ENCODE measurements around the gene VPS51. TPM values are rescaled to one million over a fixed set of nuclear protein-coding genes. Genes with fewer than 3 reads are reported as not detected.

VPS51 gene
- polyA plus RNA-seq, 3 donors: 37.2 to 77.3 (median 39.4) TPM

GRCh38 chr11:65115361-65116082 is 19.5 kb downstream of the VPS51 start:
- TF ChIP-seq CTCF (IDR thresholded peaks at IDR 0.05): no peak
- peaks cover 36 to 53% of the 10 kb centered on the region in 2 donors for H3K4me1 ChIP-seq (ENCODE audit: control insufficient read depth in 1 of 2, insufficient read depth in 2 of 2, low read length in 2 of 2)
- H3K27ac ChIP-seq (ENCODE audit: low read depth in 1 of 2, low read length in 2 of 2): no peak overlapping the region
- Mint-ChIP-seq H3K27ac (peak overlapping the region in 2 of 7 donors; percentile 3 to 10), H3K9me3 (peaks cover 0 to 6% (median 0%) of the 10 kb centered on the region in 7 donors), H3K36me3 (peaks cover 34 to 38% of the 10 kb centered on the region in 2 donors), H3K4me3 (no peak overlapping the region), H3K4me1 (peaks cover 48% of the 10 kb centered on the region), H3K27me3 (ENCODE audit: low read depth in 3 of 3) (peaks cover 13 to 22% (median 15%) of the 10 kb centered on the region in 3 donors)
- H3K9me3 ChIP-seq (replicated peaks in 1 of 2; ENCODE audit: control insufficient read depth in 1 of 2, insufficient read depth in 1 of 2, low read length in 2 of 2): no peaks in the 10 kb centered on the region
- peaks cover 0 to 15% of the 10 kb centered on the region in 2 donors for H3K27me3 ChIP-seq (ENCODE audit: control insufficient read depth in 2 of 2, insufficient read depth in 2 of 2, low read length in 2 of 2)
- peaks cover 22 to 26% of the 10 kb centered on the region in 2 donors for H3K36me3 ChIP-seq (replicated peaks in 1 of 2; ENCODE audit: control insufficient read depth in 1 of 2, insufficient read depth in 2 of 2, low read length in 2 of 2)
- no peak overlapping the region for H2AFZ ChIP-seq (ENCODE audit: insufficient read depth, low read depth, low read length, poor library complexity, severe bottlenecking)
- intact Hi-C loops (cut with micrococcal nuclease): loop anchor here in 1 of 2 donors (2.0 kb wide), 1 partner anchor 19 kb away; the partner anchor contains the start of gene SYVN1
- H4K20me1 ChIP-seq (ENCODE audit: insufficient read depth, low read length): peaks cover 35% of the 10 kb centered on the region
- H3K9ac ChIP-seq (ENCODE audit: insufficient read depth, low read length, poor library complexity, severe bottlenecking): no peak overlapping the region
- 92% methylated on average over 10 of the region's 21 CpGs for WGBS (ENCODE audit: insufficient coverage)
- no peak overlapping the region for H3K4me2 ChIP-seq (replicated peaks; ENCODE audit: extremely low read depth, low read length, poor library complexity, severe bottlenecking)
- no peak for DNase-seq
- no peak overlapping the region for H3K4me3 ChIP-seq (replicated peaks in 1 of 3; ENCODE audit: low read depth in 2 of 3, low read length in 3 of 3)
- H3K79me2 ChIP-seq (ENCODE audit: insufficient read depth, low read length): peaks cover 26% of the 10 kb centered on the region

GRCh38 chr11:65116370-65117205 is 20.6 kb downstream of the VPS51 start:
- no peak for TF ChIP-seq CTCF (IDR thresholded peaks at IDR 0.05)
- Histone ChIP-seq H3K4me2 (replicated peaks; ENCODE audit: extremely low read depth, low read length, poor library complexity, severe bottlenecking) (peak overlapping the region; percentile 93), H3K36me3 (replicated peaks in 1 of 2; ENCODE audit: control insufficient read depth in 1 of 2, insufficient read depth in 2 of 2, low read length in 2 of 2) (peaks cover 29 to 33% of the 10 kb centered on the region in 2 donors), H3K9ac (ENCODE audit: insufficient read depth, low read length, poor library complexity, severe bottlenecking) (peak overlapping the region; percentile 89), H4K20me1 (ENCODE audit: insufficient read depth, low read length) (peaks cover 25% of the 10 kb centered on the region), H3K79me2 (ENCODE audit: insufficient read depth, low read length) (peaks cover 37% of the 10 kb centered on the region), H2AFZ (ENCODE audit: insufficient read depth, low read depth, low read length, poor library complexity, severe bottlenecking) (peak overlapping the region; percentile 87), H3K4me1 (ENCODE audit: control insufficient read depth in 1 of 2, insufficient read depth in 2 of 2, low read length in 2 of 2) (peaks cover 35 to 53% of the 10 kb centered on the region in 2 donors), H3K27ac (ENCODE audit: low read depth in 1 of 2, low read length in 2 of 2) (peak overlapping the region in 1 of 2 donors; percentile 85), H3K4me3 (replicated peaks in 1 of 3; ENCODE audit: low read depth in 2 of 3, low read length in 3 of 3) (peak overlapping the region; percentile 60 to 93 (median 91)), H3K9me3 (replicated peaks in 1 of 2; ENCODE audit: control insufficient read depth in 1 of 2, insufficient read depth in 1 of 2, low read length in 2 of 2) (no peaks in the 10 kb centered on the region), H3K27me3 (ENCODE audit: control insufficient read depth in 2 of 2, insufficient read depth in 2 of 2, low read length in 2 of 2) (peaks cover 0 to 15% of the 10 kb centered on the region in 2 donors)
- Mint-ChIP-seq H3K36me3 (peaks cover 44 to 48% of the 10 kb centered on the region in 2 donors), H3K4me3 (peak overlapping the region; percentile 82 to 90), H3K4me1 (peaks cover 45% of the 10 kb centered on the region), H3K27me3 (ENCODE audit: low read depth in 3 of 3) (peaks cover 13 to 22% (median 15%) of the 10 kb centered on the region in 3 donors), H3K9me3 (peaks cover 0 to 6% (median 0%) of the 10 kb centered on the region in 7 donors), H3K27ac (peak overlapping the region in 5 of 7 donors; percentile 22 to 84 (median 62))
- intact Hi-C loops (cut with micrococcal nuclease): loop anchor here in 1 of 2 donors (2.0 kb wide), 1 partner anchor 18 kb away; the partner anchor contains the start of gene SYVN1
- DNase-seq: no peak
- 25% methylated on average over 68 of the region's 68 CpGs for WGBS (ENCODE audit: insufficient coverage)
